SK-MEL-5 (cell line): ENCODE data around the gene RASA1. TPM values are rescaled to one million over a fixed set of nuclear protein-coding genes. Genes with fewer than 3 reads are reported as not detected.

Source experiments
- DNase-seq: peaks from one replicate; pipeline ENCODE4 v3.0.0-alpha.2; 2016; ENCODE audit warnings: low read depth, low spot score
- in situ Hi-C: cut with HindIII; loops from 2 replicates; pipeline ENCODE4 v1.10.0; 2016; ENCODE audit warnings: low sequenced_read_pairs, high pct_unique_total_duplicates, low pct_unique_long_range_greater_than_20kb
- total RNA-seq: library from RNA; depleted of rRNA; stranded (reverse); fragments of >200 nt; shearing (Covaris generic); gene quantifications from 2 replicates; pipeline ENCODE4 v1.2.3, GENCODE V29; 2014

RASA1 gene
- total RNA-seq, 1 experiment from 2014 or later: 16.5 TPM

- in situ Hi-C loops: no loop called here
- DNase-seq: no peak
Measured at GRCh38 chr5:87327998-87328397, 60.3 kb downstream of the RASA1 start.

- in situ Hi-C loops: no loop called here
- no peak for DNase-seq
Measured at GRCh38 chr5:87329114-87329513, 61.4 kb downstream of the RASA1 start.

GRCh38 chr5:87339986-87340385, 72.3 kb downstream of the RASA1 start:
- in situ Hi-C loops: no loop called here
- no peak for DNase-seq

- in situ Hi-C loops: no loop called here
- DNase-seq: no peak
Measured at GRCh38 chr5:87340716-87341115, 73.0 kb downstream of the RASA1 start.

GRCh38 chr5:87347272-87347671, 79.6 kb downstream of the RASA1 start:
- in situ Hi-C loops: no loop called here
- DNase-seq: no peak

- no peak for DNase-seq
- in situ Hi-C loops: no loop called here
Measured at GRCh38 chr5:87347841-87348240, 80.2 kb downstream of the RASA1 start.

GRCh38 chr5:87354496-87354895, 86.8 kb downstream of the RASA1 start:
- no peak for DNase-seq
- in situ Hi-C loops: no loop called here

- no peak for DNase-seq
- in situ Hi-C loops: no loop called here
Measured at GRCh38 chr5:87359106-87359505, 91.4 kb downstream of the RASA1 start.

- in situ Hi-C loops: no loop called here
- no peak for DNase-seq
Measured at GRCh38 chr5:87360132-87360531, 92.4 kb downstream of the RASA1 start.

GRCh38 chr5:87361031-87361445, 93.4 kb downstream of the RASA1 start:
- in situ Hi-C loops: no loop called here
- DNase-seq: no peak

- in situ Hi-C loops: no loop called here
- DNase-seq: no peak
Measured at GRCh38 chr5:87361536-87362213, 94.0 kb downstream of the RASA1 start.

GRCh38 chr5:87367243-87367642, 99.6 kb downstream of the RASA1 start:
- in situ Hi-C loops: no loop called here
- no peak for DNase-seq

GRCh38 chr5:87368601-87369000, 100.9 kb downstream of the RASA1 start:
- DNase-seq: no peak
- in situ Hi-C loops: no loop called here

- in situ Hi-C loops: no loop called here
- no peak for DNase-seq
Measured at GRCh38 chr5:87369431-87369830, 101.7 kb downstream of the RASA1 start.

- in situ Hi-C loops: no loop called here
Measured at GRCh38 chr5:87372705-87373104, 105.0 kb downstream of the RASA1 start.

GRCh38 chr5:87382224-87382623, 114.5 kb downstream of the RASA1 start:
- in situ Hi-C loops: no loop called here
- no peak for DNase-seq

More at GRCh38 chr5:87372705-87373104, 105.0 kb downstream of the RASA1 start:
- no peak for DNase-seq

- in situ Hi-C loops: no loop called here
- no peak for DNase-seq
Measured at GRCh38 chr5:87383216-87383615, 115.5 kb downstream of the RASA1 start.

- DNase-seq: no peak
- in situ Hi-C loops: no loop called here
Measured at GRCh38 chr5:87385802-87386201, 118.1 kb downstream of the RASA1 start.

GRCh38 chr5:87388129-87388528, 120.4 kb downstream of the RASA1 start:
- in situ Hi-C loops: no loop called here
- no peak for DNase-seq
